ENCODE data around the gene PAK4.

The PAK4 gene

GRCh38 chr19:39178296-39179006 lies 52.9 kb downstream of the PAK4 start:
- H3K27me3 ChIP-seq (replicated peaks; ENCODE audit: control insufficient read depth, insufficient read depth, low read length, poor library complexity, severe bottlenecking) = no peaks in the 10 kb centered on the region
- H3K4me3 ChIP-seq (ENCODE audit: insufficient read depth, low read depth, low read length, poor library complexity, severe bottlenecking) = no peak overlapping the region
- no peaks in the 10 kb centered on the region for H3K4me1 ChIP-seq (ENCODE audit: control insufficient read depth, insufficient read depth, low read length, poor library complexity, severe bottlenecking)
- no peaks in the 10 kb centered on the region for H3K9me3 ChIP-seq (ENCODE audit: control insufficient read depth, low read length)
- no peak overlapping the region for H3K27ac ChIP-seq (ENCODE audit: insufficient read depth, low read length, poor library complexity, severe bottlenecking)
- H3K36me3 ChIP-seq (ENCODE audit: control insufficient read depth, insufficient read depth, low read length) = peaks cover 38% of the 10 kb centered on the region
- DNase-seq = no peak

- no peak for DNase-seq
- Histone ChIP-seq H3K4me3 (ENCODE audit: insufficient read depth, low read depth, low read length, poor library complexity, severe bottlenecking) (no peak overlapping the region), H3K27ac (ENCODE audit: insufficient read depth, low read length, poor library complexity, severe bottlenecking) (no peak overlapping the region), H3K27me3 (replicated peaks; ENCODE audit: control insufficient read depth, insufficient read depth, low read length, poor library complexity, severe bottlenecking) (no peaks in the 10 kb centered on the region), H3K36me3 (ENCODE audit: control insufficient read depth, insufficient read depth, low read length) (peaks cover 32% of the 10 kb centered on the region), H3K9me3 (ENCODE audit: control insufficient read depth, low read length) (no peaks in the 10 kb centered on the region), H3K4me1 (ENCODE audit: control insufficient read depth, insufficient read depth, low read length, poor library complexity, severe bottlenecking) (no peaks in the 10 kb centered on the region)
Observed at GRCh38 chr19:39179754-39180153, 54.2 kb downstream of the PAK4 start.

- Histone ChIP-seq H3K27ac (ENCODE audit: insufficient read depth, low read length, poor library complexity, severe bottlenecking) (no peak overlapping the region), H3K27me3 (replicated peaks; ENCODE audit: control insufficient read depth, insufficient read depth, low read length, poor library complexity, severe bottlenecking) (no peaks in the 10 kb centered on the region), H3K4me1 (ENCODE audit: control insufficient read depth, insufficient read depth, low read length, poor library complexity, severe bottlenecking) (no peaks in the 10 kb centered on the region), H3K4me3 (ENCODE audit: insufficient read depth, low read depth, low read length, poor library complexity, severe bottlenecking) (no peak overlapping the region), H3K36me3 (ENCODE audit: control insufficient read depth, insufficient read depth, low read length) (peaks cover 22% of the 10 kb centered on the region), H3K9me3 (ENCODE audit: control insufficient read depth, low read length) (no peaks in the 10 kb centered on the region)
- no peak for DNase-seq
Observed at GRCh38 chr19:39180749-39181148, 55.2 kb downstream of the PAK4 start.

- DNase-seq = no peak
- H3K9me3 ChIP-seq (ENCODE audit: control insufficient read depth, low read length) = no peaks in the 10 kb centered on the region
- H3K4me1 ChIP-seq (ENCODE audit: control insufficient read depth, insufficient read depth, low read length, poor library complexity, severe bottlenecking) = no peaks in the 10 kb centered on the region
- H3K27me3 ChIP-seq (replicated peaks; ENCODE audit: control insufficient read depth, insufficient read depth, low read length, poor library complexity, severe bottlenecking) = no peaks in the 10 kb centered on the region
- no peak overlapping the region for H3K27ac ChIP-seq (ENCODE audit: insufficient read depth, low read length, poor library complexity, severe bottlenecking)
- H3K36me3 ChIP-seq (ENCODE audit: control insufficient read depth, insufficient read depth, low read length) = peaks cover 17% of the 10 kb centered on the region
- no peak overlapping the region for H3K4me3 ChIP-seq (ENCODE audit: insufficient read depth, low read depth, low read length, poor library complexity, severe bottlenecking)
Observed at GRCh38 chr19:39181500-39182173, 56.1 kb downstream of the PAK4 start.

- no peaks in the 10 kb centered on the region for H3K27me3 ChIP-seq (replicated peaks; ENCODE audit: control insufficient read depth, insufficient read depth, low read length, poor library complexity, severe bottlenecking)
- H3K9me3 ChIP-seq (ENCODE audit: control insufficient read depth, low read length) = no peaks in the 10 kb centered on the region
- H3K4me3 ChIP-seq (ENCODE audit: insufficient read depth, low read depth, low read length, poor library complexity, severe bottlenecking) = no peak overlapping the region
- H3K36me3 ChIP-seq (ENCODE audit: control insufficient read depth, insufficient read depth, low read length) = peaks cover 15% of the 10 kb centered on the region
- peaks cover under 1% of the 10 kb centered on the region for H3K4me1 ChIP-seq (ENCODE audit: control insufficient read depth, insufficient read depth, low read length, poor library complexity, severe bottlenecking)
- DNase-seq = no peak
- H3K27ac ChIP-seq (ENCODE audit: insufficient read depth, low read length, poor library complexity, severe bottlenecking) = no peak overlapping the region
Observed at GRCh38 chr19:39182174-39182505, 56.6 kb downstream of the PAK4 start.

- no peak overlapping the region for H3K4me3 ChIP-seq (ENCODE audit: insufficient read depth, low read depth, low read length, poor library complexity, severe bottlenecking)
Observed at GRCh38 chr19:39183104-39183503, 57.5 kb downstream of the PAK4 start.

GRCh38 chr19:39186391-39186790 lies 60.8 kb downstream of the PAK4 start:
- H3K36me3 ChIP-seq (ENCODE audit: control insufficient read depth, insufficient read depth, low read length) = no peaks in the 10 kb centered on the region
- H3K27ac ChIP-seq (ENCODE audit: insufficient read depth, low read length, poor library complexity, severe bottlenecking) = no peak overlapping the region
- H3K4me3 ChIP-seq (ENCODE audit: insufficient read depth, low read depth, low read length, poor library complexity, severe bottlenecking) = no peak overlapping the region
- peaks cover 7% of the 10 kb centered on the region for H3K27me3 ChIP-seq (replicated peaks; ENCODE audit: control insufficient read depth, insufficient read depth, low read length, poor library complexity, severe bottlenecking)
- peaks cover 3% of the 10 kb centered on the region for H3K4me1 ChIP-seq (ENCODE audit: control insufficient read depth, insufficient read depth, low read length, poor library complexity, severe bottlenecking)
- no peak for DNase-seq
- no peaks in the 10 kb centered on the region for H3K9me3 ChIP-seq (ENCODE audit: control insufficient read depth, low read length)

More at GRCh38 chr19:39183104-39183503, 57.5 kb downstream of the PAK4 start:
- Histone ChIP-seq H3K27ac (ENCODE audit: insufficient read depth, low read length, poor library complexity, severe bottlenecking) (no peak overlapping the region), H3K27me3 (replicated peaks; ENCODE audit: control insufficient read depth, insufficient read depth, low read length, poor library complexity, severe bottlenecking) (peaks cover 7% of the 10 kb centered on the region), H3K4me1 (ENCODE audit: control insufficient read depth, insufficient read depth, low read length, poor library complexity, severe bottlenecking) (peaks cover 3% of the 10 kb centered on the region), H3K9me3 (ENCODE audit: control insufficient read depth, low read length) (no peaks in the 10 kb centered on the region), H3K36me3 (ENCODE audit: control insufficient read depth, insufficient read depth, low read length) (peaks cover 6% of the 10 kb centered on the region)
- no peak for DNase-seq

- Histone ChIP-seq H3K36me3 (ENCODE audit: control insufficient read depth, insufficient read depth, low read length) (no peaks in the 10 kb centered on the region), H3K9me3 (ENCODE audit: control insufficient read depth, low read length) (no peaks in the 10 kb centered on the region), H3K4me3 (ENCODE audit: insufficient read depth, low read depth, low read length, poor library complexity, severe bottlenecking) (no peak overlapping the region), H3K27ac (ENCODE audit: insufficient read depth, low read length, poor library complexity, severe bottlenecking) (no peak overlapping the region), H3K4me1 (ENCODE audit: control insufficient read depth, insufficient read depth, low read length, poor library complexity, severe bottlenecking) (peaks cover 3% of the 10 kb centered on the region), H3K27me3 (replicated peaks; ENCODE audit: control insufficient read depth, insufficient read depth, low read length, poor library complexity, severe bottlenecking) (peaks cover 7% of the 10 kb centered on the region)
- no peak for DNase-seq
Observed at GRCh38 chr19:39187552-39187943, 62.0 kb downstream of the PAK4 start.

- H3K27me3 ChIP-seq (replicated peaks; ENCODE audit: control insufficient read depth, insufficient read depth, low read length, poor library complexity, severe bottlenecking) = peaks cover 7% of the 10 kb centered on the region
- no peaks in the 10 kb centered on the region for H3K9me3 ChIP-seq (ENCODE audit: control insufficient read depth, low read length)
- H3K36me3 ChIP-seq (ENCODE audit: control insufficient read depth, insufficient read depth, low read length) = no peaks in the 10 kb centered on the region
- no peak for DNase-seq
- no peak overlapping the region for H3K27ac ChIP-seq (ENCODE audit: insufficient read depth, low read length, poor library complexity, severe bottlenecking)
- H3K4me3 ChIP-seq (ENCODE audit: insufficient read depth, low read depth, low read length, poor library complexity, severe bottlenecking) = no peak overlapping the region
- peaks cover 3% of the 10 kb centered on the region for H3K4me1 ChIP-seq (ENCODE audit: control insufficient read depth, insufficient read depth, low read length, poor library complexity, severe bottlenecking)
Observed at GRCh38 chr19:39188960-39189359, 63.4 kb downstream of the PAK4 start.

GRCh38 chr19:39190768-39191167 lies 65.2 kb downstream of the PAK4 start:
- Histone ChIP-seq H3K4me3 (ENCODE audit: insufficient read depth, low read depth, low read length, poor library complexity, severe bottlenecking) (no peak overlapping the region), H3K27me3 (replicated peaks; ENCODE audit: control insufficient read depth, insufficient read depth, low read length, poor library complexity, severe bottlenecking) (peaks cover 7% of the 10 kb centered on the region), H3K27ac (ENCODE audit: insufficient read depth, low read length, poor library complexity, severe bottlenecking) (no peak overlapping the region), H3K36me3 (ENCODE audit: control insufficient read depth, insufficient read depth, low read length) (no peaks in the 10 kb centered on the region), H3K4me1 (ENCODE audit: control insufficient read depth, insufficient read depth, low read length, poor library complexity, severe bottlenecking) (peaks cover 11% of the 10 kb centered on the region), H3K9me3 (ENCODE audit: control insufficient read depth, low read length) (no peaks in the 10 kb centered on the region)
- DNase-seq = no peak

Measured in effector memory CD4-positive, alpha-beta T cell (primary cell).